ENCODE data around the gene CSAD. TPM values are rescaled to one million over a fixed set of nuclear protein-coding genes. Genes with fewer than 3 reads are reported as not detected.
A peak's percentile ranks its signal among the peaks of the same experiment; 100 is the strongest.

CSAD gene
- total and polyA plus RNA-seq, 4 donors, result 21.7 to 48.8 (median 33.3) TPM

DNA sequence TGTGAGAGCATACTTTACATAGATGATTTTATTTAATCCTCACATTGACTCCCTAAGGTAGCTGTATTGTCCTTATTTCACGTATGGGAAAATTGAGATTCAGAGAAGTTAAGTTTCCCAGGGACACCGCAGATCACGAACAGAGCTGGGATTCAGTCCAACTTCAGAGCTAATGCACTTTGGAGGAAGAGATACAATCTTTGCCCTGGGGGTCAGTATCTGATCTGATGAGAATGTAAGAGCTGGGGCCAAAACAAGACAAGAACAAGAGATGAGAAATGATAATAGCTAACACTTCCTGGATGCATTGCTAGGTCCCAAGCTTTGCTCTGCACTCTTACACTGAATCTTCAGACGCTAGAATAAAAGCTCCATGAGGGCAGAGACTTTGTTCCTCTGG, 6.0 kb upstream of the CSAD start:
- DNase-seq, result no peak
- peaks cover 32 to 47% (median 38%) of the 10 kb centered on the region in 4 donors for H3K36me3 ChIP-seq (ENCODE audit: control insufficient read depth in 4 of 4, insufficient read depth in 4 of 4, low read length in 4 of 4)
- H3K4me1 ChIP-seq (ENCODE audit: control insufficient read depth in 5 of 5, insufficient read depth in 5 of 5, low read length in 5 of 5), result peaks cover 5 to 21% (median 16%) of the 10 kb centered on the region in 5 donors
- no peak overlapping the region for H3K4me3 ChIP-seq
- no peaks in the 10 kb centered on the region for H3K27me3 ChIP-seq (ENCODE audit: control insufficient read depth in 3 of 3, insufficient read depth in 3 of 3, low read length in 2 of 3)
- H3K9ac ChIP-seq (ENCODE audit: insufficient read depth in 1 of 2, low read length in 2 of 2), result no peak overlapping the region
- H3K27ac ChIP-seq (ENCODE audit: low read depth in 1 of 2, low read length in 1 of 2), result no peak overlapping the region
- TF ChIP-seq, protein P1, sequence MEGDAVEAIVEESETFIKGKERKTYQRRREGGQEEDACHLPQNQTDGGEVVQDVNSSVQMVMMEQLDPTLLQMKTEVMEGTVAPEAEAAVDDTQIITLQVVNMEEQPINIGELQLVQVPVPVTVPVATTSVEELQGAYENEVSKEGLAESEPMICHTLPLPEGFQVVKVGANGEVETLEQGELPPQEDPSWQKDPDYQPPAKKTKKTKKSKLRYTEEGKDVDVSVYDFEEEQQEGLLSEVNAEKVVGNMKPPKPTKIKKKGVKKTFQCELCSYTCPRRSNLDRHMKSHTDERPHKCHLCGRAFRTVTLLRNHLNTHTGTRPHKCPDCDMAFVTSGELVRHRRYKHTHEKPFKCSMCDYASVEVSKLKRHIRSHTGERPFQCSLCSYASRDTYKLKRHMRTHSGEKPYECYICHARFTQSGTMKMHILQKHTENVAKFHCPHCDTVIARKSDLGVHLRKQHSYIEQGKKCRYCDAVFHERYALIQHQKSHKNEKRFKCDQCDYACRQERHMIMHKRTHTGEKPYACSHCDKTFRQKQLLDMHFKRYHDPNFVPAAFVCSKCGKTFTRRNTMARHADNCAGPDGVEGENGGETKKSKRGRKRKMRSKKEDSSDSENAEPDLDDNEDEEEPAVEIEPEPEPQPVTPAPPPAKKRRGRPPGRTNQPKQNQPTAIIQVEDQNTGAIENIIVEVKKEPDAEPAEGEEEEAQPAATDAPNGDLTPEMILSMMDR (IDR thresholded peaks at IDR 0.05; ENCODE audit: control extremely low read depth, extremely low read depth), result no peak
- WGBS, 2 donors, result 87 to 91% methylated on average over 4 of the region's 4 CpGs
- ATAC-seq (ENCODE audit: insufficient read depth, low FRiP score), result no peak
- H3K9me3 ChIP-seq (ENCODE audit: control insufficient read depth in 4 of 4, insufficient read depth in 3 of 4, low read length in 3 of 4), result no peaks in the 10 kb centered on the region

GRCh38 chr12:53185582-53186153, 4.9 kb upstream of the CSAD start:
- DNase-seq, result no peak
- no peak for ATAC-seq (ENCODE audit: insufficient read depth, low FRiP score)
- Histone ChIP-seq H3K4me1 (ENCODE audit: control insufficient read depth in 5 of 5, insufficient read depth in 5 of 5, low read length in 5 of 5) (peaks cover 7 to 25% (median 20%) of the 10 kb centered on the region in 5 donors), H3K9me3 (ENCODE audit: control insufficient read depth in 4 of 4, insufficient read depth in 3 of 4, low read length in 3 of 4) (no peaks in the 10 kb centered on the region), H3K36me3 (ENCODE audit: control insufficient read depth in 4 of 4, insufficient read depth in 4 of 4, low read length in 4 of 4) (peaks cover 32 to 50% (median 36%) of the 10 kb centered on the region in 4 donors), H3K9ac (ENCODE audit: insufficient read depth in 1 of 2, low read length in 2 of 2) (no peak overlapping the region), H3K27ac (ENCODE audit: low read depth in 1 of 2, low read length in 1 of 2) (no peak overlapping the region), H3K4me3 (no peak overlapping the region), H3K27me3 (ENCODE audit: control insufficient read depth in 3 of 3, insufficient read depth in 3 of 3, low read length in 2 of 3) (no peaks in the 10 kb centered on the region)
- WGBS, 2 donors, result 94 to 99% methylated on average over 3 of the region's 3 CpGs
- TF ChIP-seq, protein P1 (IDR thresholded peaks at IDR 0.05; ENCODE audit: control extremely low read depth, extremely low read depth), result no peak

GRCh38 chr12:53184828-53185227, 4.1 kb upstream of the CSAD start:
- no peak for DNase-seq
- no peak overlapping the region for H3K9ac ChIP-seq (ENCODE audit: insufficient read depth in 1 of 2, low read length in 2 of 2)
- peaks cover 7 to 27% (median 20%) of the 10 kb centered on the region in 5 donors for H3K4me1 ChIP-seq (ENCODE audit: control insufficient read depth in 5 of 5, insufficient read depth in 5 of 5, low read length in 5 of 5)
- no peaks in the 10 kb centered on the region for H3K9me3 ChIP-seq (ENCODE audit: control insufficient read depth in 4 of 4, insufficient read depth in 3 of 4, low read length in 3 of 4)
- TF ChIP-seq, protein P1 (IDR thresholded peaks at IDR 0.05; ENCODE audit: control extremely low read depth, extremely low read depth), result no peak
- WGBS, 2 donors, result 94 to 96% methylated on average over 6 of the region's 6 CpGs
- peaks cover 32 to 50% (median 36%) of the 10 kb centered on the region in 4 donors for H3K36me3 ChIP-seq (ENCODE audit: control insufficient read depth in 4 of 4, insufficient read depth in 4 of 4, low read length in 4 of 4)
- H3K27ac ChIP-seq (ENCODE audit: low read depth in 1 of 2, low read length in 1 of 2), result no peak overlapping the region
- H3K4me3 ChIP-seq, result no peak overlapping the region
- ATAC-seq (ENCODE audit: insufficient read depth, low FRiP score), result no peak
- H3K27me3 ChIP-seq (ENCODE audit: control insufficient read depth in 3 of 3, insufficient read depth in 3 of 3, low read length in 2 of 3), result no peaks in the 10 kb centered on the region

DNA sequence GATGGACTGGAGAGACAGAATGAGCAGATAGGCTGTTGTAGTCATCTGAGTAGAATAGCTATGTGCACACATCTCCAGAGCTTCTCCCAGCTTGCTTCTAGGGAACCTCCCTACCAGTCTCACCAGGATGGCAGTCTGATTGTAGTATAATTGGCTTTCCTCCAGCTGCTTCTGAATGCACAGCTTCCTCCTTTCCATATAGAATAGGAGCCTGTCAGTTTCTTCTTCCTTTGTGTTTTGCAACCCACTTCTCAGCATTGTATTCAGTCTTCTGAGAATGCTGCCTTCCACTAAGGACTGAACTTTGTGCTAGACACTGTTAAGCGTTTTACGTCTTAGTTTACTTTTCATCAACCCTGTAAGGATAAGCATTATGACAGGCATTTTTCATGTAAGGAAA, 2.2 kb upstream of the CSAD start:
- Histone ChIP-seq H3K9ac (ENCODE audit: insufficient read depth in 1 of 2, low read length in 2 of 2) (peak overlapping the region; percentile 30 to 45), H3K27me3 (ENCODE audit: control insufficient read depth in 3 of 3, insufficient read depth in 3 of 3, low read length in 2 of 3) (no peaks in the 10 kb centered on the region), H3K36me3 (ENCODE audit: control insufficient read depth in 4 of 4, insufficient read depth in 4 of 4, low read length in 4 of 4) (peaks cover 28 to 47% (median 32%) of the 10 kb centered on the region in 4 donors), H3K9me3 (ENCODE audit: control insufficient read depth in 4 of 4, insufficient read depth in 3 of 4, low read length in 3 of 4) (no peaks in the 10 kb centered on the region), H3K4me3 (no peak overlapping the region), H3K27ac (ENCODE audit: low read depth in 1 of 2, low read length in 1 of 2) (no peak overlapping the region), H3K4me1 (ENCODE audit: control insufficient read depth in 5 of 5, insufficient read depth in 5 of 5, low read length in 5 of 5) (peaks cover 7 to 36% (median 20%) of the 10 kb centered on the region in 5 donors)
- ATAC-seq (ENCODE audit: insufficient read depth, low FRiP score) (no peak), DNase-seq (peak in 1 of 3 donors; percentile 29)
- 13 to 37% methylated on average over 2 of the region's 2 CpGs for WGBS, 2 donors
- TF ChIP-seq, protein P1 (IDR thresholded peaks at IDR 0.05; ENCODE audit: control extremely low read depth, extremely low read depth), result no peak

Data from lung (tissue), 12 donors.